Measurements from ENCODE around the gene PRKAR1B. TPM values are rescaled to one million over a fixed set of nuclear protein-coding genes. Genes with fewer than 3 reads are reported as not detected.

The PRKAR1B gene
- total RNA-seq, 1 experiment from 2014 or later = 43.3 TPM

- Mint-ChIP-seq H3K27ac (peak overlapping the region; percentile 50 to 97 (median 71); a peak in 5 of 7 replicates), H3K27me3 (ENCODE audit: low read depth) (no peaks in the 10 kb centered on the region), H3K9me3 (no peaks in the 10 kb centered on the region), H3K4me3 (no peak overlapping the region), H3K4me1 (peaks cover 13 to 14% of the 10 kb centered on the region in 2 experiments), H3K36me3 (ENCODE audit: insufficient read depth in 1 of 3, low read depth in 3 of 3) (peaks cover 0 to 8% (median 4%) of the 10 kb centered on the region in 3 experiments; a peak in 5 of 7 replicates)
- no peak overlapping the region for H2BK15ac ChIP-seq (ENCODE audit: low read depth, low read length)
- no peak overlapping the region for H3K56ac ChIP-seq (ENCODE audit: insufficient read length, low read depth, low read length)
- no peak; the same call in 2 of the 3 replicates for TF ChIP-seq CTCF (conservative IDR thresholded peaks at IDR 0.05)
- no peaks in the 10 kb centered on the region for H3K79me2 ChIP-seq (ENCODE audit: insufficient read depth, low read length)
- no peaks in the 10 kb centered on the region for H3K79me1 ChIP-seq (ENCODE audit: insufficient read depth, low read depth, low read length, poor library complexity, severe bottlenecking)
- no peak overlapping the region for H4K91ac ChIP-seq (ENCODE audit: insufficient read length, low read depth, low read length)
- no peak overlapping the region for H3K4ac ChIP-seq (ENCODE audit: low read depth, low read length)
- no CpG with 5 or more reads among the region's 38 CpGs for WGBS (ENCODE audit: extremely low coverage, insufficient read length, low lambda C conversion rate)
- H3K27ac ChIP-seq (ENCODE audit: insufficient read length, low read depth, low read length) = no peak overlapping the region
- H4K8ac ChIP-seq (replicated peaks; ENCODE audit: insufficient read length, low read depth, low read length) = no peak overlapping the region
- no peak overlapping the region for H3K23ac ChIP-seq (ENCODE audit: insufficient read length, low read depth, low read length)
- no peak overlapping the region for H2BK12ac ChIP-seq (ENCODE audit: insufficient read length, low read depth, low read length)
- H3K23me2 ChIP-seq (ENCODE audit: insufficient read length, low read depth, low read length, poor library complexity, severe bottlenecking) = peaks cover 2% of the 10 kb centered on the region
- H4K20me1 ChIP-seq (ENCODE audit: control insufficient read depth, insufficient read depth, insufficient read length) = peaks cover 9% of the 10 kb centered on the region
- no peak overlapping the region for H2AFZ ChIP-seq (ENCODE audit: low read length)
- H4K5ac ChIP-seq (ENCODE audit: insufficient read length, low read depth, low read length) = no peak overlapping the region
- H2BK120ac ChIP-seq (ENCODE audit: low read depth, low read length, poor library complexity, severe bottlenecking) = no peak overlapping the region
- no peak for DNase-seq
- H2BK20ac ChIP-seq (ENCODE audit: low read depth, low read length, poor library complexity, severe bottlenecking) = no peak overlapping the region
- no peaks in the 10 kb centered on the region for H3K27me3 ChIP-seq (ENCODE audit: insufficient read depth, low read length)
- no peak overlapping the region for H2AK5ac ChIP-seq (ENCODE audit: insufficient read length, low read length)
- H3K4me1 ChIP-seq (ENCODE audit: insufficient read depth, low read length) = no peaks in the 10 kb centered on the region
- no peak overlapping the region for H3K4me2 ChIP-seq (ENCODE audit: insufficient read depth, insufficient read length, low read length)
- H3K9ac ChIP-seq (ENCODE audit: extremely low read depth, insufficient read length, low read length) = no peak overlapping the region
- no peak overlapping the region for H3K14ac ChIP-seq (ENCODE audit: insufficient read depth, low read length)
- no peak overlapping the region for H2BK5ac ChIP-seq (ENCODE audit: insufficient read length, low read length)
- H3K18ac ChIP-seq (ENCODE audit: insufficient read length, low read depth, low read length) = no peak overlapping the region
- H3T11ph ChIP-seq (ENCODE audit: low read length) = no peak overlapping the region
- no peaks in the 10 kb centered on the region for H3K9me3 ChIP-seq (ENCODE audit: control insufficient read depth, low read depth, low read length)
Observed at GRCh38 chr7:602341-603141, 124.5 kb downstream of the PRKAR1B start.
